HG03575 (cell line): ENCODE data around the gene LONRF2.

ENCODE experiments used
- ATAC-seq: cut with Tn5 transposase; IDR thresholded peaks from one replicate; pipeline ENCODE4 v1.9.1; 2021; ENCODE audit not compliant: unreplicated experiment, insufficient number of reproducible peaks, low FRiP score; ENCODE audit errors: extremely low read depth

The LONRF2 gene

GRCh38 chr2:100303744-100304143, 18.6 kb downstream of the LONRF2 start:
- no peak for ATAC-seq

GRCh38 chr2:100302585-100302892, 19.8 kb downstream of the LONRF2 start:
- ATAC-seq = no peak

- ATAC-seq = no peak
Observed at GRCh38 chr2:100301881-100302584, 20.3 kb downstream of the LONRF2 start.

- no peak for ATAC-seq
Observed at GRCh38 chr2:100299548-100299947, 22.8 kb downstream of the LONRF2 start.

- ATAC-seq = no peak
Observed at GRCh38 chr2:100297511-100297910, 24.8 kb downstream of the LONRF2 start.

GRCh38 chr2:100294162-100294497, 28.2 kb downstream of the LONRF2 start:
- ATAC-seq = no peak

GRCh38 chr2:100293341-100294161, 28.8 kb downstream of the LONRF2 start:
- no peak for ATAC-seq

- no peak for ATAC-seq
Observed at GRCh38 chr2:100292022-100292580, 30.2 kb downstream of the LONRF2 start.

GRCh38 chr2:100291152-100291970, 30.9 kb downstream of the LONRF2 start:
- no peak for ATAC-seq

- no peak for ATAC-seq
Observed at GRCh38 chr2:100290718-100291151, 31.6 kb downstream of the LONRF2 start.

GRCh38 chr2:100289020-100289419, 33.3 kb downstream of the LONRF2 start:
- ATAC-seq = no peak

GRCh38 chr2:100286318-100286717, 36.0 kb downstream of the LONRF2 start:
- no peak for ATAC-seq

GRCh38 chr2:100285691-100286090, 36.6 kb downstream of the LONRF2 start:
- ATAC-seq = no peak

GRCh38 chr2:100285011-100285410, 37.3 kb downstream of the LONRF2 start:
- ATAC-seq = no peak

GRCh38 chr2:100283724-100284501, 38.4 kb downstream of the LONRF2 start:
- no peak for ATAC-seq

GRCh38 chr2:100281521-100282438, 40.5 kb downstream of the LONRF2 start:
- no peak for ATAC-seq

- no peak for ATAC-seq
Observed at GRCh38 chr2:100279586-100280534, 42.4 kb downstream of the LONRF2 start.
